Measurements from ENCODE around the gene CARMIL1. TPM values are rescaled to one million over a fixed set of nuclear protein-coding genes. Genes with fewer than 3 reads are reported as not detected.

Gene CARMIL1
- total RNA-seq, 2 donors from 2014 or later: 11.9 to 13.7 TPM

DNA sequence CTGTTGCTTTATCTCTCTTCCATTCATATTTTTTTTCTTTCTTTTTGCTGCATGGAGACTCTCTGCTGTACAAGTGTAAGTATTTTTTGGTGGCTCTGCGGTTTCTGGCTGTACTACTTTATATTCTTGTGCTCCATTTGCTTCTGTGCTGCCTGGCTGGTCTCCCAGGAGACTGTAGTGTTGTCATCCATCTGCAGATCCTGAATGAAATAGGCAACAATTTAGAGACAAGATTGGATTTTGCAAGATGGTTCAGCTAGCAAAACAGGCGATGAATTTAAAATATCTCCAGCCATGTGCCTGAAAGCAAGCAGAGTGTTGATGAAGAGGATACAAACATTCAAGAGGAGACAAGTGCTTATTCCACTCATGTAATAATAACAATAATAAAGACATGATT lies 297.7 kb downstream of the CARMIL1 start:
- 90 to 96% methylated on average over 2 of the region's 2 CpGs for whole genome bisulfite sequencing, 2 donors
- Histone ChIP-seq H3K4me3 (no peak overlapping the region), H3K9me3 (no peaks in the 10 kb centered on the region), H3K27ac (no peak overlapping the region), H3K27me3 (no peaks in the 10 kb centered on the region), H3K36me3 (replicated peaks in 1 of 2; ENCODE audit: insufficient read depth in 1 of 2, low read depth in 2 of 2) (no peaks in the 10 kb centered on the region), H3K4me1 (peaks cover 5% of the 10 kb centered on the region)
- intact Hi-C loops (cut with DNase I): no loop called here
- peak in 2 of 4 donors; percentile 6 for DNase-seq
- no peak for ATAC-seq
- TF ChIP-seq, protein P1, sequence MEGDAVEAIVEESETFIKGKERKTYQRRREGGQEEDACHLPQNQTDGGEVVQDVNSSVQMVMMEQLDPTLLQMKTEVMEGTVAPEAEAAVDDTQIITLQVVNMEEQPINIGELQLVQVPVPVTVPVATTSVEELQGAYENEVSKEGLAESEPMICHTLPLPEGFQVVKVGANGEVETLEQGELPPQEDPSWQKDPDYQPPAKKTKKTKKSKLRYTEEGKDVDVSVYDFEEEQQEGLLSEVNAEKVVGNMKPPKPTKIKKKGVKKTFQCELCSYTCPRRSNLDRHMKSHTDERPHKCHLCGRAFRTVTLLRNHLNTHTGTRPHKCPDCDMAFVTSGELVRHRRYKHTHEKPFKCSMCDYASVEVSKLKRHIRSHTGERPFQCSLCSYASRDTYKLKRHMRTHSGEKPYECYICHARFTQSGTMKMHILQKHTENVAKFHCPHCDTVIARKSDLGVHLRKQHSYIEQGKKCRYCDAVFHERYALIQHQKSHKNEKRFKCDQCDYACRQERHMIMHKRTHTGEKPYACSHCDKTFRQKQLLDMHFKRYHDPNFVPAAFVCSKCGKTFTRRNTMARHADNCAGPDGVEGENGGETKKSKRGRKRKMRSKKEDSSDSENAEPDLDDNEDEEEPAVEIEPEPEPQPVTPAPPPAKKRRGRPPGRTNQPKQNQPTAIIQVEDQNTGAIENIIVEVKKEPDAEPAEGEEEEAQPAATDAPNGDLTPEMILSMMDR (IDR thresholded peaks at IDR 0.05): no peak
- no peak for TF ChIP-seq POLR2A (IDR thresholded peaks at IDR 0.05)

DNA sequence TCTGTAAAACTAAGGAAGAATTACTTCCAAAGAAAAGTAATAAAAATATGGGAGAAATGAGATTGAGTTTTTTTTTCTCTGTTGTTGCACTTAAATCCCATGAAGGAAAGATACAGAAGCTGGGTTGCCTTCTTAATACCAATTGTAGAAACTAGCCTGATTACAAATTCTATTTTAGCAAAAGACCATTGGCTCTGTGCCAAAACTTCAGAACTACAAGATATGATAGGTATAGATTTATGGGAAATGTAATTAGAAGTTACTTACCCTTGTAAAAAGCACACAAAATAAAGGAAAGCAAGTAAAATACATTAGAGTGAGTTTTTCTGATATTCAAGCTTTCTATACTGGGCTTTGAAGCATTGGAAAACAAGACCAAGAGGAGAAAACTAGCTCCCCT lies 299.4 kb downstream of the CARMIL1 start:
- Histone ChIP-seq H3K27me3 (no peaks in the 10 kb centered on the region), H3K4me3 (no peak overlapping the region), H3K9me3 (no peaks in the 10 kb centered on the region), H3K27ac (no peak overlapping the region), H3K4me1 (peaks cover 5% of the 10 kb centered on the region), H3K36me3 (replicated peaks in 1 of 2; ENCODE audit: insufficient read depth in 1 of 2, low read depth in 2 of 2) (no peaks in the 10 kb centered on the region)
- no peak for TF ChIP-seq POLR2A (IDR thresholded peaks at IDR 0.05)
- TF ChIP-seq, protein P1 (IDR thresholded peaks at IDR 0.05): no peak
- intact Hi-C loops (cut with DNase I): no loop called here
- DNase-seq: no peak
- no peak for ATAC-seq

DNA sequence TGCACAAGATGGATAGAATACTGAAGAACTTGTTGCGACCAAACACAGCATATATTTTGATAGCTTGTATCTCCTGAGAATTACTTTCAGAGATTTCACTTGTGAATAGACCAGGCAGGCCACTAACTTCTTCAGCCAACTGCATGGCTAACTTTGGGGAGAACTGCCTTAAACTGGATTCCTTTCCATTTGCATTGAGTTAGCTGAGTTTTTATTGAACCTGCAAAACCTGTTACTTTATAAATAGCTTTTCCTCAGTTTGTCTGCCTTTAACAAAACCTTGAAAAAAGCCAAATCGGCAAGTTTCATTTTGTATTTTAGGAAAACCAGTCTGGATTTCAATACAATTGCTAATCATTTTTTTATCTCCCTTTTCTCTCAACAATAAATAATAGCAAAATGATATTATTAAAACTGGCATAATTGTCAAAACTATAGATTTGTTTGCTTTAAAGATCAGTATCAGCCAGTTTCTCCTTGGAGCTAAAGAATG lies 300.3 kb downstream of the CARMIL1 start:
- DNase-seq: no peak
- no peaks in the 10 kb centered on the region for H3K36me3 ChIP-seq (replicated peaks in 1 of 2; ENCODE audit: insufficient read depth in 1 of 2, low read depth in 2 of 2)

DNA sequence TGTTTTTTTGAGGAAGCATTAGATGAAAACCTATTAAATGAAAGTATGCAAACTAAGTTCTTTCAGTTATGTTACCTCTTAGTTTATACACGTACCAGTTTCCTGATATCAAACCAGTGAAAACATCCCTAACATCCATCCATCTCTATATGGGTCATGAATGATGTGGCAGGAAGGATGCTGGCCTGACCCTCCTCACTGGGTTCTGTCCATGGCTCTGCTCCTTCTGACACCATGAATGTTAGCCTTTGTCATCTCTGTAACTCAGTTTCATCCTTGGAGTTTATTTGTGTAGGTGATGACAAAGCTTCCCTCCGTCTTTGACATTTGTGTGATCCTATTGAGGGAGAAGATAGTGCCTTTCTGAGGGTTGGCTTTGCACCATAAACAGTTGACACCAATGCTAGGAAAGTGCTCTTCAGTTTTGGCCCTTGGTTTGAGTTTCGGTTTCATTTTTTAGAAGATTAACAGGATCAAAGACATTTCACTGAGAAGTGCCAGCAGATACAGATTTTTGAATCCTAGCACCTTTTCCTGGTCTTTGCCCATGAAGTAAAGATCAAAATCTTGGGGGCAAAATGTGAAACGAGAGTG lies 300.8 kb downstream of the CARMIL1 start:
- Histone ChIP-seq H3K27me3 (no peaks in the 10 kb centered on the region), H3K27ac (no peak overlapping the region), H3K36me3 (replicated peaks in 1 of 2; ENCODE audit: insufficient read depth in 1 of 2, low read depth in 2 of 2) (no peaks in the 10 kb centered on the region), H3K4me3 (no peak overlapping the region), H3K4me1 (peaks cover 16% of the 10 kb centered on the region), H3K9me3 (no peaks in the 10 kb centered on the region)
- ATAC-seq: no peak
- intact Hi-C loops (cut with DNase I): no loop called here
- 86 to 87% methylated on average over 4 of the region's 4 CpGs for WGBS, 2 donors
- DNase-seq: no peak
- TF ChIP-seq POLR2A (IDR thresholded peaks at IDR 0.05): no peak
- TF ChIP-seq, protein P1 (IDR thresholded peaks at IDR 0.05): no peak

More for the DNA sequence above, 300.3 kb downstream of the CARMIL1 start:
- H3K27ac ChIP-seq: no peak overlapping the region
- H3K9me3 ChIP-seq: no peaks in the 10 kb centered on the region
- no peak for ATAC-seq
- no peak for TF ChIP-seq POLR2A (IDR thresholded peaks at IDR 0.05)
- TF ChIP-seq, protein P1 (IDR thresholded peaks at IDR 0.05): no peak
- H3K4me1 ChIP-seq: peaks cover 10% of the 10 kb centered on the region
- intact Hi-C loops (cut with DNase I): no loop called here
- WGBS, 2 donors: 80 to 83% methylated on average over 2 of the region's 2 CpGs
- no peak overlapping the region for H3K4me3 ChIP-seq
- H3K27me3 ChIP-seq: no peaks in the 10 kb centered on the region

DNA sequence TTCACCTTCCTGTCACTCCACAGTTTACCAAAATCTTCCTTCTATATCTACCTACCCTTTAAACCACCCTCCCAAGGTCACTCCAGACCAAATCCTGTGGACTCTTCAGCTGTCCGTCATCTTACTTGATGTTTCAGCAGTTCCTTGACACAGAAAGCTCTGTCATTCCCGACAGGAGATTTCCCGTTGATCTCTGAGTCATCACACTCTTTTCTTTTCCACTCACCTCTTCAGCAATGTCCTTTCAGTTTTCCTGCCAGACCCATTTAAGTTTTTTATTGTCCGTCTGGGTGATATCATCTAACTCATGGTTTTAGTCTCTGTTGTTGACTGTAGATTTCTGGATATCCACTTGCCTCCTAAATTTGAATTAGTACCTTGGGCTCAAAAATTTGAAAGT lies 302.9 kb downstream of the CARMIL1 start:
- intact Hi-C loops (cut with DNase I): no loop called here
- TF ChIP-seq POLR2A (IDR thresholded peaks at IDR 0.05): no peak
- TF ChIP-seq, protein P1 (IDR thresholded peaks at IDR 0.05): no peak
- WGBS, 2 donors: 93% methylated on average over 4 of the region's 4 CpGs
- Histone ChIP-seq H3K9me3 (no peaks in the 10 kb centered on the region), H3K4me3 (no peak overlapping the region), H3K27me3 (no peaks in the 10 kb centered on the region), H3K4me1 (peaks cover 18% of the 10 kb centered on the region), H3K27ac (no peak overlapping the region), H3K36me3 (replicated peaks in 1 of 2; ENCODE audit: insufficient read depth in 1 of 2, low read depth in 2 of 2) (no peaks in the 10 kb centered on the region)
- ATAC-seq (no peak), DNase-seq (no peak)
